OCI-LY7 (cell line): Measurements from ENCODE around the gene SECTM1. TPM values are rescaled to one million over a fixed set of nuclear protein-coding genes. Genes with fewer than 3 reads are reported as not detected.

Experiments used
- BruUV-seq: library from RNA; stranded (reverse); fragments of 400-500 nt; replicated peaks from 2 replicates; lab custom pipeline; 2021; lab: Mats Ljungman, UMichigan
- CTCF ChIA-PET: fragments of 300-600 bp; sonication (Branson Sonifier 250); formaldehyde crosslinking; loops from one replicate; lab custom pipeline; 2022; ENCODE audit warnings: antibody characterized with exemption; ENCODE audit not compliant: unreplicated experiment; lab: Charles Lee
- POLR2A ChIA-PET: fragments of 300-600 bp; sonication (Branson Sonifier 250); formaldehyde crosslinking; loops from one replicate; lab custom pipeline; 2022; ENCODE audit warnings: antibody characterized with exemption; lab: Charles Lee
- DNase-seq: peaks from one replicate; pipeline ENCODE4 v3.0.0-alpha.2; 2015; ENCODE audit warnings: low spot score
- H2AFZ ChIP-seq: fragments of 200-600 bp; sonication (generic), shearing (Covaris generic); 2 replicates; pipeline ENCODE4 v1.6.1; 2014; ENCODE audit warnings: mild to moderate bottlenecking, antibody characterized with exemption, low read length, moderate library complexity
- H3K27ac ChIP-seq: fragments of 200-600 bp; sonication (generic); 2 replicates; pipeline ENCODE4 v1.5.1; 2014; ENCODE audit warnings: mixed run types, low read depth, mild to moderate bottlenecking, moderate library complexity, low read length, inconsistent platforms; ENCODE audit not compliant: poor library complexity, severe bottlenecking
- H3K36me3 ChIP-seq: fragments of 200-600 bp; sonication (generic); 2 replicates; pipeline ENCODE4 v1.6.1; 2014; ENCODE audit warnings: mild to moderate bottlenecking, antibody characterized with exemption, low read length, moderate library complexity, mixed read lengths; ENCODE audit not compliant: insufficient read depth
- H3K4me1 ChIP-seq: fragments of 200-600 bp; sonication (generic); 2 replicates; pipeline ENCODE4 v1.5.1; 2014; ENCODE audit warnings: mild to moderate bottlenecking, low read length; ENCODE audit not compliant: insufficient read depth, poor library complexity, severe bottlenecking
- H3K4me2 ChIP-seq: fragments of 200-600 bp; sonication (generic); 2 replicates; pipeline ENCODE4 v1.6.1; 2014; ENCODE audit warnings: mild to moderate bottlenecking, low read length
- H3K4me3 ChIP-seq: fragments of 200-600 bp; sonication (generic); 2 replicates; pipeline ENCODE4 v1.5.1; 2014; ENCODE audit warnings: mild to moderate bottlenecking, low read depth, low read length; ENCODE audit not compliant: poor library complexity, severe bottlenecking
- H3K79me2 ChIP-seq: fragments of 200-600 bp; sonication (generic); 2 replicates; pipeline ENCODE4 v1.6.1; 2016; ENCODE audit warnings: low read depth, mild to moderate bottlenecking, low read length, moderate library complexity, mixed read lengths; ENCODE audit not compliant: insufficient read depth
- H3K9me2 ChIP-seq: fragments of 200-600 bp; sonication (generic); 2 replicates; pipeline ENCODE4 v1.6.1; 2016; ENCODE audit warnings: mild to moderate bottlenecking, low read length, mixed read lengths; ENCODE audit not compliant: insufficient read depth
- H3K9me3 ChIP-seq: fragments of 200-600 bp; sonication (generic); 2 replicates; pipeline ENCODE4 v1.6.1; 2014; ENCODE audit warnings: mild to moderate bottlenecking, mixed run types, low read length, mixed read lengths
- H4K20me1 ChIP-seq: fragments of 200-600 bp; sonication (generic); 2 replicates; pipeline ENCODE4 v1.6.1; 2014; ENCODE audit warnings: mild to moderate bottlenecking, antibody characterized with exemption, low read length, moderate library complexity, mixed read lengths; ENCODE audit not compliant: insufficient read depth
- EZH2phosphoT487 ChIP-seq: fragments of 200-600 bp; sonication (generic); IDR thresholded peaks from 2 replicates; pipeline ENCODE4 v1.6.1; 2018; ENCODE audit warnings: low read depth, borderline replicate concordance, mild to moderate bottlenecking, mixed run types, antibody characterized with exemption, low read length, moderate library complexity, mixed read lengths
- intact Hi-C: fragments of 100-400 bp; cut with micrococcal nuclease; formaldehyde crosslinking; loops from one replicate; pipeline ENCODE4 v1.10.0; 2022; ENCODE audit not compliant: unreplicated experiment
- total RNA-seq, 2 experiments: library from RNA; depleted of rRNA in 1 of 2; stranded (reverse); fragments of >200 nt in 1 of 2; shearing (Covaris generic) in 1 of 2; gene quantifications; 2 replicates each; pipeline ENCODE4 v1.2.3, GENCODE V29; 2014 to 2022
- TF ChIP-seq, protein P1 (sequence below): fragments of 200-600 bp; sonication (generic); conservative IDR thresholded peaks from 2 replicates; pipeline ENCODE4 v1.5.1; 2014; ENCODE audit warnings: mild to moderate bottlenecking, antibody characterized with exemption, low read length, moderate library complexity, mixed read lengths

SECTM1 gene
- total RNA-seq, 2 experiments from 2014 or later = not detected

DNA sequence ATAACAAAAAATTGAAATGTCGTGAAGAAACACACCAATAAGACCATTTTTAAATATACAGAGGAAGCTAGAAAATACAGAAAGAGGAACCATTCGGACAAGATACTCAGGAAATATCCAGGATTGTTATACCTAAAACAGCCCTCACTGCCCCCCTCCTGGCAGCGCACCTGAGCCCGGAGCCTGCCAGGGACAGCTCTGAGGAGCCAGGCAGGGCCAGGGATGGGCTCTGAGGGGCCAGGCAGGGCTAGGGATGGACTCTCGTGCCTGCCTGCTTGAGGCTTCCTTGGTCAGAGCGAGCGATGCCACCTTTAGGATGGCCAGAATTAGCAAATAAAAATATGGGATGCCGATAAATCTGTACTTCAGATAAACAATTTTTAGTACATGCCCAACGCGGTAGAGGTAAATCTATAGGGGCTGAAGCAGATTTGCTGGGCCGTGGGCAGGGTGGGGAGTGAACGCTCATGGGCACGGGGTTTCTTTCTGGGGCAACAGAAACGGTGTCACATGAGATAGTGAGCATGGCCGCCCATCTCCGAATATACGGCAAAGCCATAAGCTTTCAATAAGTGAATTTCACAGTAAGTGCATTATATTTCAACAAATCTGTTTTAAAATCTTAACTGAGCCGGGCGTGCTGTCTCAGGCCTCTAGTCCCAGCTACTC, 41.9 kb downstream of the SECTM1 start:
- ChIA-PET POLR2A (interaction anchor here (1.1 to 1.3 kb wide), 4 partner anchors 8 to 313 kb away, joined by 3 to 4 read pairs (median 4); no protein-coding TSS in a partner anchor), CTCF (no interaction called here)
- Histone ChIP-seq H3K4me2 (peak overlapping the region; percentile 84), H3K27ac (peak overlapping the region; percentile 82), H3K4me1 (peaks cover 31% of the 10 kb centered on the region), H3K9me3 (no peaks in the 10 kb centered on the region), H3K4me3 (peak overlapping the region; percentile 85), H3K79me2 (peaks cover 7% of the 10 kb centered on the region; the same call in 1 of the 2 replicates), H3K9me2 (no peaks in the 10 kb centered on the region), H2AFZ (no peak overlapping the region; the same call in 1 of the 2 replicates), H3K36me3 (no peaks in the 10 kb centered on the region), H4K20me1 (no peaks in the 10 kb centered on the region)
- DNase-seq = no peak
- BruUV-seq = no TSS peak
- intact Hi-C loops = loop anchor here (1.0 to 10.0 kb wide), 3 partner anchors 18 to 263 kb away; partner anchors contain the start of gene CSNK1D
- no peak for TF ChIP-seq EZH2phosphoT487
- TF ChIP-seq, protein P1, sequence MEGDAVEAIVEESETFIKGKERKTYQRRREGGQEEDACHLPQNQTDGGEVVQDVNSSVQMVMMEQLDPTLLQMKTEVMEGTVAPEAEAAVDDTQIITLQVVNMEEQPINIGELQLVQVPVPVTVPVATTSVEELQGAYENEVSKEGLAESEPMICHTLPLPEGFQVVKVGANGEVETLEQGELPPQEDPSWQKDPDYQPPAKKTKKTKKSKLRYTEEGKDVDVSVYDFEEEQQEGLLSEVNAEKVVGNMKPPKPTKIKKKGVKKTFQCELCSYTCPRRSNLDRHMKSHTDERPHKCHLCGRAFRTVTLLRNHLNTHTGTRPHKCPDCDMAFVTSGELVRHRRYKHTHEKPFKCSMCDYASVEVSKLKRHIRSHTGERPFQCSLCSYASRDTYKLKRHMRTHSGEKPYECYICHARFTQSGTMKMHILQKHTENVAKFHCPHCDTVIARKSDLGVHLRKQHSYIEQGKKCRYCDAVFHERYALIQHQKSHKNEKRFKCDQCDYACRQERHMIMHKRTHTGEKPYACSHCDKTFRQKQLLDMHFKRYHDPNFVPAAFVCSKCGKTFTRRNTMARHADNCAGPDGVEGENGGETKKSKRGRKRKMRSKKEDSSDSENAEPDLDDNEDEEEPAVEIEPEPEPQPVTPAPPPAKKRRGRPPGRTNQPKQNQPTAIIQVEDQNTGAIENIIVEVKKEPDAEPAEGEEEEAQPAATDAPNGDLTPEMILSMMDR = no peak

DNA sequence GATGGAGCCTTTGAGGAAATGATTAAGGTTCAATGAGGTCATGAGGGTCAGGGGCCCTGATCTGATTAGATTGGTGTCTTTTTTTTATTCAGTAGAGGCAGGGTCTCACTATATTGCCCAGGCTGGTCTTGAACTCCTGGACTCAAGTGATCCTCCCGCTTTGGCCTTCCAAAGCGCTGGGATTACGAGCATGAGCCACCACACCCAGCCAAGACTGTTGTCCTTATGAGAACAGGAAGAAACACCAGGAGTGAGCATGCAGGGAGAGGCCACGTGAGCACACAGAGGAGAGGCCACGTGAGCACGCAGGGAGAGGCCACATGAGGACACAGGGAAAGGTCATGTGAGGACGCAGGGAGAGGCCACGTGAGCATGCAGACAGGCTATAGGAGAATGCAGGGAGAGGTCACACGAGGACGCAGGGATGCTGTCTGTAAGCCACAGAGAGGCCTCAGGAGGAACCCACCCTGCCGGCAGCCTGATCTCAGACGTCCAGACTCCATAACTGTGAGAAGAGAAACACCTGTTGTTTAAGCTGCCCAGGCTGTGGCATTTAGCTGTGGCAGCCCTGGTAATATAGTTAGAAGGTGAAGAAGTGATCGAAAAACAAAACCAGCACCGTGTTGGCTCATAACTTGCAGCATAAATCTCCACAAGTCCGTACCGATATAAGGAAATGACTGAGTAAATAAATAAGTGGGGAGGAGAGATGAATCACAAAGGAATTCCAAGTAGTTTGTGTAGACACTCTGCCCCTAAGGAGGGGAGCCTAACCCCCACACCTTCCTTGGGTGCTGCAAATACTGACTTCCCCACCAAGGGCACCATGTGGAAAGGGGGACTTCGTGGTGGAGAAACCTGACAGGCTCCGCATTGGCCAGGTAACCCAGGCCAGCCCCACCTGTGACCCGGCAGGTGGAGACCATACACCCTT, 45.4 kb downstream of the SECTM1 start:
- no peaks in the 10 kb centered on the region for H3K9me2 ChIP-seq
- no TSS peak for BruUV-seq
- no peak overlapping the region for H3K4me3 ChIP-seq
- H3K79me2 ChIP-seq = peaks cover 7% of the 10 kb centered on the region; the same call in 1 of the 2 replicates
- H3K4me2 ChIP-seq = no peak overlapping the region
- ChIA-PET CTCF (no interaction called here), POLR2A (interaction anchor here (1.0 kb wide), 2 partner anchors 9 to 10 kb away, joined by 3 to 5 read pairs; no protein-coding TSS in a partner anchor)
- intact Hi-C loops = no loop called here
- H3K36me3 ChIP-seq = no peaks in the 10 kb centered on the region
- TF ChIP-seq EZH2phosphoT487 = no peak
- TF ChIP-seq, protein P1 = no peak
- no peaks in the 10 kb centered on the region for H3K9me3 ChIP-seq
- DNase-seq = no peak
- H2AFZ ChIP-seq = no peak overlapping the region
- H3K4me1 ChIP-seq = peaks cover 15% of the 10 kb centered on the region
- no peaks in the 10 kb centered on the region for H4K20me1 ChIP-seq
- H3K27ac ChIP-seq = no peak overlapping the region
